Measurements from ENCODE around the gene PAM.

The PAM gene

GRCh38 chr5:102823441-102823874 lies 68.4 kb downstream of the PAM start:
- TF ChIP-seq POLR2AphosphoS5 (IDR thresholded peaks at IDR 0.05; ENCODE audit: low read depth, low read length): no peak
- no peak for TF ChIP-seq FOXP2 (optimal IDR thresholded peaks at IDR 0.05; ENCODE audit: borderline replicate concordance, extremely low read depth, extremely low read length, insufficient read depth)
- no peak for TF ChIP-seq REST (IDR thresholded peaks at IDR 0.05; ENCODE audit: insufficient read depth in 1 of 2, low read depth in 2 of 2, low read length in 2 of 2)
- TF ChIP-seq TAF1 (IDR thresholded peaks at IDR 0.05; ENCODE audit: borderline replicate concordance, insufficient read depth, low read length): no peak
- TF ChIP-seq SIN3A (IDR thresholded peaks at IDR 0.05; ENCODE audit: borderline replicate concordance, insufficient read depth, low read length): no peak

GRCh38 chr5:102826629-102827028 lies 71.5 kb downstream of the PAM start:
- TF ChIP-seq POLR2AphosphoS5 (IDR thresholded peaks at IDR 0.05; ENCODE audit: low read depth, low read length) (no peak), FOXP2 (optimal IDR thresholded peaks at IDR 0.05; ENCODE audit: borderline replicate concordance, extremely low read depth, extremely low read length, insufficient read depth) (no peak)

- TF ChIP-seq SIN3A (IDR thresholded peaks at IDR 0.05; ENCODE audit: borderline replicate concordance, insufficient read depth, low read length) (no peak), REST (IDR thresholded peaks at IDR 0.05; ENCODE audit: insufficient read depth in 1 of 2, low read depth in 2 of 2, low read length in 2 of 2) (no peak), FOXP2 (optimal IDR thresholded peaks at IDR 0.05; ENCODE audit: borderline replicate concordance, extremely low read depth, extremely low read length, insufficient read depth) (no peak), TAF1 (IDR thresholded peaks at IDR 0.05; ENCODE audit: borderline replicate concordance, insufficient read depth, low read length) (no peak), POLR2AphosphoS5 (IDR thresholded peaks at IDR 0.05; ENCODE audit: low read depth, low read length) (no peak)
These were observed 75.1 kb downstream of the PAM start for GRCh38 chr5:102830241-102830640.

- TF ChIP-seq POLR2AphosphoS5 (IDR thresholded peaks at IDR 0.05; ENCODE audit: low read depth, low read length): no peak
- TF ChIP-seq FOXP2 (optimal IDR thresholded peaks at IDR 0.05; ENCODE audit: borderline replicate concordance, extremely low read depth, extremely low read length, insufficient read depth): no peak
- no peak for TF ChIP-seq SIN3A (IDR thresholded peaks at IDR 0.05; ENCODE audit: borderline replicate concordance, insufficient read depth, low read length)
- TF ChIP-seq TAF1 (IDR thresholded peaks at IDR 0.05; ENCODE audit: borderline replicate concordance, insufficient read depth, low read length): no peak
- no peak for TF ChIP-seq REST (IDR thresholded peaks at IDR 0.05; ENCODE audit: insufficient read depth in 1 of 2, low read depth in 2 of 2, low read length in 2 of 2)
These were observed 77.3 kb downstream of the PAM start for GRCh38 chr5:102832445-102832844.

- TF ChIP-seq FOXP2 (optimal IDR thresholded peaks at IDR 0.05; ENCODE audit: borderline replicate concordance, extremely low read depth, extremely low read length, insufficient read depth) (no peak), SIN3A (IDR thresholded peaks at IDR 0.05; ENCODE audit: borderline replicate concordance, insufficient read depth, low read length) (no peak), POLR2AphosphoS5 (IDR thresholded peaks at IDR 0.05; ENCODE audit: low read depth, low read length) (no peak), REST (IDR thresholded peaks at IDR 0.05; ENCODE audit: insufficient read depth in 1 of 2, low read depth in 2 of 2, low read length in 2 of 2) (no peak), TAF1 (IDR thresholded peaks at IDR 0.05; ENCODE audit: borderline replicate concordance, insufficient read depth, low read length) (no peak)
These were observed 78.0 kb downstream of the PAM start for GRCh38 chr5:102833146-102833545.

Measured in PFSK-1 (cell line).